Activated effector memory CD4-positive, alpha-beta T cell treated with anti-CD3 and anti-CD28 coated beads, Interleukin-2, amount 50 U/mL, for 16 hours (primary cell): ENCODE measurements around the gene GRAMD1B.
"Not testable (repeated sequence)": the region's sequence is repeated elsewhere in the genome, so short reads cannot be mapped to it uniquely, and the experiment has no call there.

Source experiments
- DNase-seq: peaks from one replicate; pipeline ENCODE4 v3.0.0-alpha.2; 2020

The GRAMD1B gene

DNA sequence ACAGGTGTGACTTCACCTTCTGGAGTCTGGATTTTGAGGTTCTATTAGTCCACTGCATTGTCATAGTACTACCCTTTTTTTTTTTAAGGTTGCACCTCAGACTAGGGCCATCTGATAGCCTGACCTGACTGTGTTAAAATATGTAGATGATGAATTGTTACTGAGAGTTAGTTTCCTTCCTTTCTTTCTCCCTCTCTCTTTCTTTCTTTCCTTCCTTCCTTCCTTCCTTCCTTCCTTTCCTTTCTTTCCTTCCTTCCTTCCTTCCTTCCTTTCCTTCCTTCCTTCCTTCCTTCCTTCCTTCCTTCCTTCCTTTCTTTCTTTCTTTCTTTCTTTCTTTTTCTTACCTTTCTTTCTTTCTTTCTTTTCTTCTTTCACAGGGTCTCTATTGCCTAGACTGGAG lies 83.2 kb downstream of the GRAMD1B start:
- DNase-seq, result not testable (repeated sequence)

DNA sequence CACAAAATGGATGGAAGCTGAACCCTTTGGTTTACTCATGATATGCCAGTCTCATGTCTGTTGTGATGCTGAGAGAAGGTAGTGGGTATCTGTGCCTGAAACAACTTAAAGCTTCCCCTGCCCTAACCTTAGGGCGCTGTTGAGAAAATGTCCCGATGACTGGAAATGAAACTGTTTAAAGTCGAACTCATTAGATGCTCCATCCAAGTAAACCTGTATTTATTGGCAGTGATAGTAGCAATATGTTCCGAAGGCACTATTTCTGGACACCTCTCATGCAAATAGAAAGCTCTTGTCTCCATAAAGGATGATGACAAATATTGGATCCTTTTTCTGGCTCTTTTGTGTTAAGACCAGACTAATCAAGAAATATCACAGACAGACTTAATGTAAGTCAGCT lies 86.2 kb downstream of the GRAMD1B start:
- DNase-seq, result no peak

DNA sequence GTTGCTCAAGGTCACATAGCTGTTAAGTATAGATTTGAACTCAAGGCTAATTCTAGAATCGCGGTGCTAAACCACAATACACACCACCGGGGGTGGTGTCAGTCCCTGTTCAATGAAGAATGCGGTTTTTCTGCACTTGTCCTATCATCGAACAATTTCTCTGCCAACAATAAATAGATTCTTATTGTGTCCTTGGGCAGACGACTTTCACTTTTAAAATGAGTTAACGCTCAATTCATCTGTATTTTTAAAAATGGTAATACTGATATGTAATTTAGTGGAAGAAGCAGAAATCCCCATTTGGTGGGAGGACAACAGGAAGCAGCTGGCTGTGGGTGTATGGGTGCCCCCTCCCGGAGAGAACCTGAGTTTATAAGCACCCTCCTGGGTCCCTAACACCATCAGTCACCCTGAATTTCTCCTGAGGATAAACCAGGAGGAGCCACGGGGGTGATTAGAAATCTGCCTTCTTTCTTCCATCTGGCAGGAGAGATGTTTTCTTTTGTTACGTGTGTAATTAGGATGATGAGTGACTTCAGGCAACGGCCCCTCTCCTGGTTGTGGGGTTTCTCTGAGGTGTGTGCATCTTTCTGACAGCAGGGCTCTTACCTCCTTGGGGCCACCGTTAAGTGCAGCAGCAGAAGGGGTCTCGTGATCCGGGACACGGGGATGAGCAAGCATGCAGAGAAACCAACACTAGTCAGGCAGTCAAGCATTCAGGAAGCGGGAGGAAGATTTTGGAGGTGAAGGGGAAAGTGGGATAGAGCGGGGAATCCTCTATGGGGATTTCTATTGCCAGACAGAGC lies 87.7 kb downstream of the GRAMD1B start:
- DNase-seq, result no peak

DNA sequence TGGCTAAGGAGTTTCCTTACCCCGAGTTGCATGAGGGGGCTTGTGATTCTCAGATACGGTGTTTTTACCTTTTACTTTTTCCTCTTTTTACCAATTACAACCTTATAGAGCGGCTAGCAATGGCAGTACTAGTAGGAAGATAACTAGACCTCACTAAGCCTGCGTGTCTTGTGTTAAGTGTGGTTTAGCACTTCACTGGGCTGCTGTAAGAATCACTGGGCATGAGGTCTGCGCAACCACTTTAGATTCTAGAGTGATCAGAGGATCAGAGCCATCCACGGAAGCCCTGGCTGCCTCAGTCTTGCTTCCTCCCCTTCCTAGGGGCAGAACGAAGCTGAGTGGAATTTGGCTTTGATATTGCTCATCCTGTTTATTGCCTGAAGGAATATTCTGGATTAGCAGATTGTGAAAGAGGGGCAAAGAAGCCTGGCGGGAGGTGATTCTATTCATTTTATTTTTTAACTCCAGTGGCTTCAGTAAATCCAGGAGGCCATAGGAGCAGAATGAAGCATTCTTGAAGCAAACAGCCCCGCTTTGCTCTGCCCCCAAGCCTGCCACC lies 88.5 kb downstream of the GRAMD1B start:
- no peak for DNase-seq

DNA sequence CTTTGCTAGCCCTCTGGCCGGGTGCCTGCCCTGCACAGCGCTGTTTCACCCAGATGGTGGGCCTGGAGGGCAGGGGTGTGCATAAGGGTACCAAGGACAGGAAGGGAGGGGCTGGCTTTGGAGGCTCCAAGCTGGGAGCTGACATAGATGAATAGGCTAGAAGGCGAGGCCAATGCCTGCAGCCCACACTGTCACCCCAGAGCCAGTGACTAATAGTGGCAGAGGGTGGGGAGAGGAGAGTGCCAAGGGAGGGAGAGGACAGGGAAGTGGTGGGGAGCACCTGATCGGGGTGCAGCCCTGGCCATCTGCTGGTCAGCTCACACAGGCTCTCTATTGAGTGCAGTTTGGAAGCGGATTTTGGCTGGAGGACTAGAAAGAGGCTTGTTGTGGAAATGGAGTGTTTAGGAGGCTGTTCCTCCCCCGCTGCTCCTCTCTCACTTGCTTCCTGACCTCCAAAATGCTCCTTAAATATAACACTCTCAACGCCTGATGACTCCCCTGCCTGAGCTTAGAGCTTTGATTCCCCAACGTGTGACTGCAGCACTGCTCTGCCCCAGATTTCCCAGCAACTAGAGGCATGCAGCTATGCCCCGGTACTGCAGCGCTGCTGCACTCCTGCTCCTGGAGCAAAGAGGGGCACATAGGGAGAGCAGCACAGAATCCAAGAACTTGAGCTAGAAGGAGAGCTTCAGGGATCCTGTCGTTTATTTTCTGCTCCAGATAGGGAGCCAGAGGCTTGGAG lies 89.2 kb downstream of the GRAMD1B start:
- no peak for DNase-seq

DNA sequence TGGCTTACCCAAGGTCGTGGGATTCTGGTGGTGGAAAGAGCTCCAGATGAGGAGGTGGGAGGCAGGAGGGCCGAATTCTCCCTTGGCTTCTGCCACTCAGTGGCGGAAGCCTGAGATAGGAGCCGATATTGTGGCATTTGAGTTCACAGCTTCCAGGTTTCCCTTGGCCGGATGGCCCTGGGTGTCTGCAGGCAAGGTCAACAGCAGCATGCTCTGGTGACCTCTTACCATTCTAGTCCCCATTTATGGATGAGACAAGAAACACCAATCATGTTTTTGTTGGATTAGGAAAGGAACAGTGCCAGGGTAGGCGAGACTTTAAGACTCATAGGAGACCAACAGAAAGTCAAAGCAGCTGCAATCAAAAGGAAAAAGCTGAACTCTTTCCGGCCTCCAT lies 89.7 kb downstream of the GRAMD1B start:
- DNase-seq, result no peak

DNA sequence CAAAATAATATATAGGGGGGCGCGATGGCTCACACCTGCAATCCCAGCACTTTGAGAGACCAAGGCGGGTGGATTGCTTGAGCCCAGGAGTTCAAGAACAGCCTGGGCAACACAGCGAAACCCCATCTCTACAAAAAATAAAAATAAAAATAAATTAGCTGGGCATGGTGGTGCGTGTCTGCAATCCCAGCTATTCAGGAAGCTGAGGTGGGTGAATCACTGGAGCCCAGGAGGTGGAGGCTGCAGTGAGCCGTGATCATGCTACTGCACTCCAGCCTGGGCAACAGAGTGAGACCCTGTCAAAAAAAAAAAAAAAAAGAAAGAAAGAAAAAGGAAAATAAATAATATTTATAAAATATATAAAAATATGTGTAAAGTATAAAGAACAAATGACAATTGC lies 90.4 kb downstream of the GRAMD1B start:
- not testable (repeated sequence) for DNase-seq

DNA sequence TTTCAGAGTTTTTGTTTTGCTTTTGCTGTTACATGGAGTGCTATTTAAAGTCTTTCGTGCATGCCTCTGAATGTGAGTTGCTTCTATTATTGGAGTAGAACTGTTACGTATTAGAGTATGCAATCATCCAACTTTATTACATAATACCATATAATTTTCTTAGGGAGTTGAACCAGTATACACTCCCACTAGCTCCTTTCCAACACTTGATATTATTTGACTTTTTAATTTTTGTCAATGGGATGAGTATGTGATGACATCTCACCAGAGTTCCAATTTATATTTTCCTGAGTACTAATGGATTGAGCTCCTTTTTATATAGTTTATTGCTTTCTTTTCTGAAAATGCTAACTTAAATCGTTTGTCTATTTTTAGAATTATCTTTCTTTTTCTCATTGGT lies 90.9 kb downstream of the GRAMD1B start:
- DNase-seq, result no peak

DNA sequence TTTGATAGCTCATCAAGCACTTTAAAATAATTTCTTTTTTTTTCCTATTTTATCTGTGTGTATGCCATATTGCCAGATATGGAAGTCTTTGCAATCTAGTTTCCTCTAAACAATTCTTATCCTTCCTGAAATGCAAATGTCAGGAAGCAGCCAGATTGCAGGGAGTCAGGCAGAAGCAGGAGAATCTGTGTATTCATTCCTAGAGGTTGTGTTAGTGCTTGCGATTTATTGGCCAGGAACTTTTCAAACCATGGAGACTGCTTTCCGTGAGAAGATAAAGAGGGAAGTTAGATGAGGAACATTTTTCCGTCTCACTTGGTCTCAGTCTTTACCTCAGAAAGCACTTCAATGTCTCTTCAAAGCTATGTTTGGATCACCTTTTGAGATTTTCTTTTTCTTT lies 91.9 kb downstream of the GRAMD1B start:
- no peak for DNase-seq

DNA sequence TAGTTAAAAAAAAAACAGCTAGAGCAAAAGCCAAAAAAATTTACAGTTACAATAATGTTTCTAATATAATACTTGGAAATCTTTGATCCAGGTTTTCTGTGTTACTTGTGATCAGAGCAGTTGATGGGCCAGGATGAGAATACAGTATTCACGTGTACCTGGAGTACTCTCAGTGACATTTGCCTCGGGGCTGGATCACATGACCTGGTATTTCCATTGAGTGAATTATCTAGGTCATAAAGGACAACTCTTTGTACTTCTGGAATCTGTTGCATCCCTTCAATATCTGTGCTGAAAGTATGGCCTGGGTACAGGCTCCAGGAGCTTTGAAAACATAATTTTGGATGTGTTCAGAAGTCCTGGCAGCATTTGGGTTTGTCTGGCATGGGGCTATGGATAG lies 93.5 kb downstream of the GRAMD1B start:
- DNase-seq, result no peak

DNA sequence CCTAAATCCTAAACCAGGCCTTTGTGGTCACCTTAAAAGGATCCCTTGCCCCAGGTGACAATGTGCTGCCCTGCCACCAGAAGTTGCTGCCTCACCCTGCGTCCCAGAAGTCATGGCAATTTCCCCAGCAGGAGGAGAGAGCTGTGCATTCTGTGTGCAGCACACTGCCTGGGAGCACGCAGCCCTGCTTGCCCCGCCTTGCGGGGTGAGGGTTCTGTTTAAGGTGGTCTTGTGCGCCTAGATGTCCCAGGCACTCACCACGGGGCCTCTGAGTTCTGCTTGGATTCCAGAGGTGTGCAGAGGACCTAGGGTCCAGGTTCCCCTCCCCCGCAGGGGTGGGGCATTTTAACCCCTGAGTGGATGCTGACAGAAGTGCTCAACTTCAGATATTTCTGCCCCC lies 95.0 kb downstream of the GRAMD1B start:
- DNase-seq, result no peak

DNA sequence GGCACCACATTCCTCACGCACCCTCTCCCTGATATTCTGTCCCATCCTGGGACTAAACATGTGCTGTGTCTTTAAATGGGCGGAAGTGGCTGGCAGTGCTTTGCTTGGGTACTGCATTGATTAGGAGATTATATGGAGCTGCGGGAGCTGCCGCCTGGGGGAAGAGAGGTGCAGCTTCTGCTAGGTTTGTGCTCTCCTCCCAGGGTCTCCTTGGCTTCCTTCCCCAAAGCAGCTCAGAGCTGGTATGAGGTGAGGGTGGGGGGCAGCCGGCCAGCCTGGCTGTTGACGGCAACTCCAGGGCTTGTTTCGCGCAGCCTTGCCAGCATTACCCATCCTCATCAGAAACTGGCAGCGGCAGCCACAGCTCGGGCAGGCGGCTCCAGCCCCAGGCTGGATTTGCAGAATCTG lies 95.4 kb downstream of the GRAMD1B start:
- no peak for DNase-seq

DNA sequence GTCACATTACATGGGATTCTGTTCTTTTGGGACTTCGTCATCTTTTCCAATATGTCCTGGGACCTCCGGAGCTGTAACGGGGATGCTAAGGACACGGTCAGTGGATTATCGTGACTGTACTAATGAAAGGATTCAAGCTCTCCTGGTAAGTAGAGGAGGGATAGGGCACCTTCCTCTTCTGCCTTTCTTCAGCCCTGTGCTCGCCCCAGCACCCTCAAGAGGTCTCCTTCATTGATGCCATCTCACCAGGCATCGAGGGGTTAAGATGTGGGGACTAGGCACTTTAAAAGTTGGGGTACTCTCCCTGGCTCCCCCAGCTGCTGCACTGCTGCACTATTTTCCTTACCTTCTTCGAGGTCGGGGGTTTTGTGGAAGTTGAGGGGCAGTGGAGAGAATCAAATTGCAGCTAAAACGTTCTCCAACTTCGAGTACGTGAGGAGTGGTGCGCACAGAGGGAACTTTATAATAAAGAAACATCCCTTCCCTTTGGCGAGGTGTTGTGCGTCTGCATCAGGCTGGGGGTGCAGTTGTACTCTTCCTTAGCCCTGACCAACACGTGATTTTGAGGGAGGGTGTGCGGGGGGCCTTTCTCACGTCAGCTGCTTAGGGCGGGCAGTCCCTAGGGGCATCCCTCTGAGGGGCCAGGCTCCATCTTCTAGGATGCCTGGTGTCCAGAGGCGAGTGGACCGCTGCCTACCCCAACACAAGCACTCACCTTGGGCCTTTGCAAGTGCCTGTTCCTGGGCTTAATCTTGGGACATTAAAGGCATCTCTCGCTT lies 96.1 kb downstream of the GRAMD1B start:
- no peak for DNase-seq

DNA sequence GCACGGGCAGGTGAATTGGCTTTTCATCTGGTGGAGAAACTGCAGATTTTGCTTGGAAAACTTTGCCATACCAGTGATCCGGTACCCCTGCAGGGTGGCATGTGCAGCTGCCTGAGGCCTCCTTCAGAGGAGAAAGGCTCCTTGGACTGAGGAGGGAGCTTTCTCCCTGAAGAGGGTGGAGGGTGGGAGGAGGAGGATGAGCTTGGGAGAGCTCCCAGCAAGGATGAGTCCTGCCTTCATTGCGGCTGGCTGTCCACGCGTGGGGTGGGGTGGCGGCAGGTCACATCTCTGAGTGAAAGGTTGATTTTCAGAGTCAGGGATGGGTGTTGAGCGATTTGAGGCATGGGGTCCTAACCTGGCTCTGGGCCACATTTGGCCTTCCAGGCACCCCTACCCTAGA lies 96.8 kb downstream of the GRAMD1B start:
- no peak for DNase-seq

DNA sequence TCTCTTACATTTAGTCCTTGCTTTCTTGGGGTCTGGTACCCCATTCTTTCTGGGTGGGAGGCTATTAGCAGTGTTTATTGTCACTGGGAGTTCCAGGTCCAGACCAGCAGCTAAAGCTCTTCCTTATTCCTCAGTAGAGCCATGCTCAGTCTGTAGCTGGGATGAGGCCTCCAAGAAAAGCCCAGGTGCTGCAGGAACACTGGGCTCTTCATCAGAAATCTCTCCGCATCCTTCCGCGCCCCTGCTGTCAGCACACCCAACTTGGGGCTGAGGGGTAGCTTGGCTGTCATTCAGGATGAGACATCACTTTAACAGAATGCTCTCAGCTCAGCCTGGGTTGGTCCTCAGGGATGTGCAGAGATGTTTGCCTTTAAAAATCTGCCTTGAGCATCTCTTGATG lies 97.5 kb downstream of the GRAMD1B start:
- DNase-seq, result no peak

DNA sequence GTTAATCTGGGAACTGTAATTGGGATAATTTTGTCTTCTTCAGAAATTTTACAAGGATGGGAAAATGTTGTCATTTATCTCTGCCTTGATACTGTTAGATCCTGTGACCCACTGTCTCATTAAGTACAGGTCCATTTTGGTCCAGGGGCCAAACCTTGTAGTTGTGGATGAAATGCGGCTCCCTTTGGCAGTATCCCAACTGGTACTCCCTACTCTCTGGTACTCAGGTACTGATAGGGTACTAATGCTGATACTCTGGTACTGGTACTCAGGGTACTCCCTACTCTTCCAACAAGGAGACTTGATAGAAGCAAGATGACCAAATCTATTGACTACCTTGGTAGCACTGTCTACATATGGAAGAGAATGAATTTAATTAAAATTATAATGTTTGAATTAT lies 97.9 kb downstream of the GRAMD1B start:
- DNase-seq, result no peak

DNA sequence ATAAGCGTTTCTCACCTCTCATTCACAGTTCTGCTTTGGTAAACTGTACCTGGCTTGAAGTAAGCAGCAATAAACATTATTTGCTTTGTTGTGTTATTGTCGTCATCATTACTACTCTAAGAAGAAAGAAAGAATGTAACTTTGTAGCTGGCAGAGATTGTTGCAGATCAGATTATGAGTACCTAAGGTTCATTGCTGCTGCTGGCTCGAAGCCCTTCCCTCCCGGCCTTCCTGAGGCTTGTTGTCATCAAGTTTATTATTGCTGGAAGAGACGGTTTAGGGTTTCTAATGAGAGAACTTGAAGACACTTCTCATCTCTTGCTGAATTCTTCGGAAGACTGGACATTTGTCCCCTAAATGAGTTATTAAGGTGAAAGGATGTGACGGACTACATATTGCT lies 101.3 kb downstream of the GRAMD1B start:
- no peak for DNase-seq

DNA sequence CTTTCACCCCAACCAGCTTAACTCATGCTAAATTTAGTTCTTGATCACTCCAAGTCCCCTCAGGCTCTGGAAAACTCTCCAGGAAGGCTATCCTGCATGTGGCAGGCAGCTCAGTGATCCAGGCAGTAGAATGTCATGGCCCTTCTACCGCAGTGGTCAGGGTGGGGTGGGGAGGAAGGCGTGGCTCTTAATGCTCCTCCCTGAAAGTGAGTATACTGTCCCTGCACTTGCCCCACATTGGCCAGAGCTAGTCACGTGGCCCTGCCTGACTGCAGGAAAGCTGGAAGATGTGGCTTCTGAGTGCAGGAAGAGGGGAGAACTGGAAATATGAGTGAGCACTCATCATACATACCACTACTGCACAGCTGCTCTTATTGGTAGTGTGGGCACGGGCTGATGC lies 102.1 kb downstream of the GRAMD1B start:
- DNase-seq, result no peak

DNA sequence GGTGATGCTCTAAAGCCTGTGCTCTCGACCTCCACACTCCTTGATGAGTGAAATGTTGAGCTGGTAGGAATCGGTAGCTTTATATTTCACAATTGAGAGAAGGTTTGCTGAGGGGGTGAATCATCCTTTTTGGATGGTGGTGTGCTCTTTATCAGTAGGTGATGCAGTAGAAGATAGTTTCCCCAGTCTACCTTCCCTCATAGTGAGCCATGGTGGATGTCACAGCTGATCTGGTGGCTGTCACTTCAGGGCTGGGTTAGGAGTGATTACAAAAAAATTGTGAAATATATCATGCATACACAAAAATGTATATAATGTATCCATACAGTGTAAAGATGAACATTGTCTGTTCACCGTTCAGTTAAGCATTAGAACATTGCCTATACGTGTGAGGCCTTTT lies 105.3 kb downstream of the GRAMD1B start:
- no peak for DNase-seq

DNA sequence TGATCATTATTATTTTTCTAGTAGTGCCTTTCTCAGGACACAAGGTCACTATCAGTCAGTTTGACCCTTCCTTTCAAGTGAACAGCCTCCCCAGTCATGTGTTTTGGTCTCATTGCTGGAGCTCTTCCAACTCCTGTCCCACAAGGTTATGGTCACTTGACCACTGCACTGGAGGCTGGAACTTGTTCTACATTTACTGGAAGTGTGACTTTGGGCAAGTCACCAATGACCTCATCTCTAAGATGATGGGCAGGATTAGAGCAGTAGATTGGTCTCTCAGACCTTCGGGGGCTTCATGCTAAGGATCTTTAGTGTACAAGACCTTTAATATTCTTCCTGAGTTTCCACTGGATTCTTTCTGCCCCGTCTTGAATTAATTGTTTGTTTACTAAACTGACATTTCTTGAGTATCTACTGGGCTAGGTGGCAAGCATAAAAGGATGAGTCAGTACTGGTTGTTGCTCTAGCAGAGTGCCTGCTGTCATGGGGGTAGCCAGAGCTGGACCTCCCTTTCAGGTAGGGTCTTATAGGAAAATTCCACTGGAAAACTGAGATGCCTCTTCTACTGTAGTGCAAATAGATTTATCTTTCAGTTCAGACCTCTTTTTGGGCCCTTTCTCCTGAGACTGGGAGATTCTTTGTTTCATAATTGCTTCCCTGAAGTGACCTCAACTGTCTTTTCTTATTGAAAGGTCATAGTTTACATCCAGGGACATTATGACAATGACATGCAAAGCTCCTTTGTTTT lies 106.8 kb downstream of the GRAMD1B start:
- no peak for DNase-seq

DNA sequence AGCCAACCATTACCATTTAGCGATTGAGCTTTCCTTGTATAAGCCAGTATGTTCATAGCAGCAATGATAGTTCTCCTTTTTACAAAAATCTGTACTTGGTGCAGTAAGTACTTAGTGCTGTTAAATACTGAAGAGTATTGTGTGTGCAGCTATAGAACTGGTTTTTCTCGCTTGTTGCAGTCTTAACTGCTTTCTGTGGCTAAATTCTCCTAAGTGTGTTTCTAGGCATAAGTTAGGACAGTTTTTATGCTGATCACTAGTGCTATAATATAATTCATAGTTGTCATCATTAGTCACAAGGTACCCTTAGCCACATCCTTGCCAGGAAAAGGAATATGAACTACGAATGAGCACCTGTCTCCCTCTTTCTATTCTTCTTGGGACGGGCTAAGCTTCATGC lies 107.7 kb downstream of the GRAMD1B start:
- DNase-seq, result no peak

DNA sequence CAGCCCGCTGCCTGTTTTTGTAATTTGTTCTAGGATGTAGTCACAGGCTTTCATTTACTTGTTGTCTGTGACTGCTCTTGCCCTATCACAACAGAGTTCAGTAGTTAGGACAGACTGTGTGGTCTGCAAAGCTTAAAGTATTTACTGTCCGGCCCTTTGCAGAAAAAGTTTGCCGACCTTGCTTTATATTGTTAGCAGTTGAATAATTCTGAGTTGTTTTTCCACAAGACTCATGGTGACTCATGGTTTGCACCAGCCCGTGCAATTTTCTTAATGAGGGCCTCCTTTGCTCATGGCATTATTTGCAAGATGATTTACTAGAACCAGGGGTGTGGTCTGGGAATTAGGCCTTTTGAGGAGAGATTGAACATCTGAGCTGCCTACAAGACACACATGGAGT lies 113.7 kb downstream of the GRAMD1B start:
- DNase-seq, result no peak
